GM19468 (cell line): ENCODE measurements around the gene THBD.
"Not testable (repeated sequence)": the region's sequence is repeated elsewhere in the genome, so short reads cannot be mapped to it uniquely, and the experiment has no call there.

Experiments
- ATAC-seq: cut with Tn5 transposase; IDR thresholded peaks from one replicate; pipeline ENCODE4 v1.9.1; 2021; ENCODE audit warnings: mild to moderate bottlenecking, moderate library complexity, moderate number of reproducible peaks; ENCODE audit not compliant: unreplicated experiment; ENCODE audit errors: extremely low read depth

The THBD gene

DNA sequence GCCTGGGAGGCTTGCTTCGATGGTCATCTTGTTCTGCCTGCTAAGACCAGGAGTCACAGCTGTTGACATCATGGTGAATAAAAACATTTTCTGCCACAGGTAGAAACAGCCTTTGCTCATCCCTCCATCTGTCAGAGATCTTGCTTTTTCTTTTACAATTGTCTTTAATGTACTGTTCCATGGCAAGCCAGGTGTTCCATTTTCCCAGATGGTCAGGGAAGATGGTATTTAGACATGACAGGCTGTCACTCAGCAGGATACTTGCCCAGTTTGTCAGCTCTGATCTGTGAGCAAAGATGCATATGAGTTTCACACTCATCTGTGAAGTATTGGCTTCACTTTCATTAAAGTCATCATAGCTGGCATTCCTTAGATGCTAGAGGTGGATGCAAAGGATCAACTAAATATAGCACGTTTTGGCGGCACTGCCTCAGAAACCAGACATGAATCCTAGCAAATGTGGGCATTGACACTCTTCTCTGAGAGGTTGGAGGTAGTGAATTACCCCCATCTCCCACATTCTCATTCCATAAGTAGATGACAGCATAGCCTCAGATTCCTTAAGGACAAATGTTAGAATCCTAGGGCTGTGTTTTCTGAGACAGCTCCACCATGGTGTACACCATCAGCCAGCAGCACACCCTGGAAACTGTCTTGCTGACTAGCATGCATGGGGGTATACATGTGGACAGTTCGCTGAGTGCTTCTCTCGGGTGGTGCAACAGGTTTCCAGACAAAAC lies 10.2 kb downstream of the THBD start:
- ATAC-seq, result no peak

DNA sequence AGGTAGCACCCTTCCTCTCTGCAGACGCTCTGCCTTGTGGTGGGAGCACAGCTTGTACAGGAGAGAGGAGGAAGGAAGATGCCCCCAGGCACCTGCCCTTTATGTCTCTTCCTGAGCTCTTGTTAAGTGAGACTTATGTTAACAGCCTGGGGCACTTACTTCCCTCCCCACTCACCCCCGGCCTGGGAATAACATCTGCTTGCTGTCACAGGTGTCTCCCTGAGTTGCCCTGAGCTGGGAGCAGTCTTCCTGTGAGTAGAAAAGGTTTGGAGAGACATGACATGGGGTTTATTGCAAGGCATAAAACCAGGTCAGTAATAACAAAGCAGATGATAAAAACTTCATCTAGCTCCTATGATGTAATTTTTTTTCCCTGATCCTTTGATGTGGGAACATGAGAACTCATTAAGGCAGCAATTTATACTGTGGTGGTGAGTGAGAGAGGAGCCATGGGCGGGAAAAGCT lies 12.4 kb downstream of the THBD start:
- ATAC-seq, result no peak

DNA sequence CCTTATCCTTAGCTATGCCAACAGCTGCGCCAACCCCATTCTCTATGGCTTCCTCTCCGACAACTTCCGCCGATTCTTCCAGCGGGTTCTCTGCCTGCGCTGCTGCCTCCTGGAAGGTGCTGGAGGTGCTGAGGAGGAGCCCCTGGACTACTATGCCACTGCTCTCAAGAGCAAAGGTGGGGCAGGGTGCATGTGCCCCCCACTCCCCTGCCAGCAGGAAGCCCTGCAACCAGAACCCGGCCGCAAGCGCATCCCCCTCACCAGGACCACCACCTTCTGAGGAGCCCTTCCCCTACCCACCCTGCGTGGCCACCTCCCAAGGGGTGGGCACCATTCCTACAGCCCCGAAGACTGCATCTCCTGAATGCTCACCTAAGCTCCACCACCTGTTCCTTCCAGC lies 13.1 kb downstream of the THBD start:
- no peak for ATAC-seq

DNA sequence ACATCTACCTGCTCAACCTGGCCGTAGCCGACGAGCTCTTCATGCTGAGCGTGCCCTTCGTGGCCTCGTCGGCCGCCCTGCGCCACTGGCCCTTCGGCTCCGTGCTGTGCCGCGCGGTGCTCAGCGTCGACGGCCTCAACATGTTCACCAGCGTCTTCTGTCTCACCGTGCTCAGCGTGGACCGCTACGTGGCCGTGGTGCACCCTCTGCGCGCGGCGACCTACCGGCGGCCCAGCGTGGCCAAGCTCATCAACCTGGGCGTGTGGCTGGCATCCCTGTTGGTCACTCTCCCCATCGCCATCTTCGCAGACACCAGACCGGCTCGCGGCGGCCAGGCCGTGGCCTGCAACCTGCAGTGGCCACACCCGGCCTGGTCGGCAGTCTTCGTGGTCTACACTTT lies 13.7 kb downstream of the THBD start:
- ATAC-seq, result no peak

DNA sequence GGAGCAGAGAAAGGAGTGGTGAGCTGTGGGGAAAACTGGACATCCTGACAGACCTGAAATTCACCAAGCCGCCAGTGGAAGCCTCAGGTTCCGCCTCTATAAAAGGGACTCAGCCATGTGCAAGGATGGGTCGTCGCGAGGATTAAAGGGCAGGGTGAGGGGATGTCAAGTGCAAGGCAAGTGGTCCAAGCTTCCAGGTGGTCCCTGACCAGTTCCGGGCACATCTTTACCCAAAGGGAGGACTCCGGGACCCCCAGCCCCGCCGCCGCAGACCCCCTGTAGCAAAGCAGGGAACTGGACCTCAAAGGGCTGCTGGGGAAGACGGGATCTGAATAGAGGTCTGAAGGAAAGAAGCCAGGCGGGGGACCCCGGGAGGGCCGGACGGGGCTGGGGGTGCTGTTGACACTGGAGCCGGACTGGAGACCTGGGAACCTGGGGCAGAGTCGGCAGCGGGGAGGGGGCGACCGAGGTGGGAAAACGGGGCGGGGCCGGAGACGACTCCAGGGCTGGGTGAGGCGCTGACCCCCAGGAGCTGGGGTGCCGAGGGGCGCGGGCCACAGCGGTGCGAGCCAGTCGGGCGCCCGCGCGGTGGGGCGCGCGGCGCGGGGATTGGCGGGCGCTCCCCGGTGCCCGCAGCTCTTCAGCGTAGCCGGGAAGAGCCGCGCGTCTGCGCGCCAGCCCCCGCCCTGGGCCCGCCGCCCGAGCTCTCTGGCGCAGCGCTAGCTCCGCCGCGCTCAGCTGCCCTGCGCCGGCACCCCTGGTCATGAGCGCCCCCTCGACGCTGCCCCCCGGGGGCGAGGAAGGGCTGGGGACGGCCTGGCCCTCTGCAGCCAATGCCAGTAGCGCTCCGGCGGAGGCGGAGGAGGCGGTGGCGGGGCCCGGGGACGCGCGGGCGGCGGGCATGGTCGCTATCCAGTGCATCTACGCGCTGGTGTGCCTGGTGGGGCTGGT lies 14.5 kb downstream of the THBD start, which contains the start of gene SSTR4:
SSTR4 (plus strand) TSS at position 592 of the 951 bp plus-strand sequence; CDS start at position 764, 172 bp downstream.
- no peak for ATAC-seq

DNA sequence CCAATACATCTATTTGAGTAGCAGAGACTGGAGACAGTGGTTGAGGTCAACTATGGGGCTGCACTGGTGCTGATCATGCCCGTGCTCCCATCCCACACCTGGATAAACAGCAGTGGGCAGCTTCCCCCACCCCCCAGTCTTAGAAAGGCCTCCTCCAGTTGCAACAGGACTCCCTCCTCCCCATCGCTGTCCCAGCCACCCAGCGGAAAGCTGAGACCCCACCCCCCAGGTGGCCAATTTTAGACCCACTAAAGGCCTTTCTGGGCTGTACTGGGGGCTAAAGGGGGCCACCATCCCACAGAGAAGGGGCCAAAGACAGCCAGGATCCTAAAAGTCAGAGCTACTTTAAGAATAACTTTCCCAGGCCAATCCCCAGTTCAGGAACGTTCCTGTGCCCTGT lies 15.6 kb downstream of the THBD start:
- no peak for ATAC-seq

DNA sequence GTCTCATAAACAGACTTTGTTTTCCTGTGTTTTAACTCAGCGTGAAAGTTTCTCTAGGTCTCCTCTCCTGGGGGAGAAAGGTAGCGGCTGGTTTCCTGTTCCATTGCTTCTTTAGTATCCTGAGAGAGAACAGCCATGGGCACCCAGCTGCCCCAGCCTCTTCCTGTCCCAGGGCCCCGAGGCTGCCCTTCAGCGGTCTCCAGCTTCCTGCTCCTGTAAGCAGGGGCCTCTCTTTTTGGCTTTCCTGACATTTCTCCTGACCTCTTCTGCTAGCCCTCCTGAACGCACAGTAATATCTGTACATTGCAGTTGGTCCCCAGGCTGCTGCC lies 16.8 kb downstream of the THBD start:
- no peak for ATAC-seq

DNA sequence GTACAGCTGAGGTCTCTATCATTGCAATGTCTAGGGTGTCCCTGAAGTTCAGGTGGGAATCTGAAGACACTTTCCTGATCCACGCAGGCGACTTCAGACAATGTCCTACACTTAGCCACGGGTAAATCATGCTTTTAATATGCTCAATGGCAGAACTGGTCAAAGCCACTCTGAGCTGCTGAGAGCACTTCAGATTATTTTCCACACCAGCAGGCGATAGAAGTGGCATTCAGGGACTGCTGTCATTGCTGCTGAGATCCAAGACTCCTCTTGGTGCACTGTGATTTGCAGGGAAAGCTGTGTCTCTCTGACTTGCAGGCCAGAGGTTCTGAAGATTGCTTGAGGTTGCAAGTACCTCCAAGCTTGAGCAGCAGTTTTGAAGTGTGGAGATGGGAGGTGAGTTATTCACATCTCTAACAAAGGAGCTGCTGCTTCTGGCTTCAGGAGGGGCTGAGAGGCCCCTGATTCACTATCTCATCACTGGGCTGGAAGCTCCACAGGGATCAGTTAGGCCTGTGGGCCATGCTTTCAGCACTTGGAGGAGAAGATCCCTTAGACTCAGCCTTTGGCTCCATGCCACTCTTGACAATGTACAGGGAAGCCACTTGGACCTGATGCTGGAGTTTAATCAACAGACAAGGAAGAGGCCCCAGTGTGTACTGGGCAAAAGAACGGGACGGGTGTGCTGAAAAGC lies 17.3 kb downstream of the THBD start:
- no peak for ATAC-seq

DNA sequence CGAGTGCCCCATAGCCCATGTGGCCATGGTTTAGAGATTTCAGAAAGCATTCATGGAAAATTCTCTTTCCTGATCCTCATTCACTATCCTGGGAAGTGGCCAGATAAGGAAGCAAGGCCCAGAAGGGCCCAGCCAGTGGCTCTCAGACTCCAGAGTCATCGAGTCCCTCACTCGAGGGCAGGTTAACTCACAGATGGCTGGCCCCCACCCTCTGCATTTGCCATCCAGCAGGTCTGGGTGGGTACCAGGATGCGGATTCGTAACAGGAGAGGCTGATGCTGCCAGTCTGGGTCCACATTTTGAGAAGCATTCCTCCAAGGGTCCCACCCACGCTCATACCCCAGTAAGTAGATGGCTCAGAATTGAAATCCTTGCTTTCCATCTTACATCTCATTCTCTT lies 18.1 kb downstream of the THBD start:
- ATAC-seq, result no peak

GRCh38 chr20:23029324-23029723 lies 20.1 kb downstream of the THBD start:
- ATAC-seq, result no peak

- ATAC-seq, result no peak
These were observed 21.1 kb downstream of the THBD start for GRCh38 chr20:23028392-23028791.

DNA sequence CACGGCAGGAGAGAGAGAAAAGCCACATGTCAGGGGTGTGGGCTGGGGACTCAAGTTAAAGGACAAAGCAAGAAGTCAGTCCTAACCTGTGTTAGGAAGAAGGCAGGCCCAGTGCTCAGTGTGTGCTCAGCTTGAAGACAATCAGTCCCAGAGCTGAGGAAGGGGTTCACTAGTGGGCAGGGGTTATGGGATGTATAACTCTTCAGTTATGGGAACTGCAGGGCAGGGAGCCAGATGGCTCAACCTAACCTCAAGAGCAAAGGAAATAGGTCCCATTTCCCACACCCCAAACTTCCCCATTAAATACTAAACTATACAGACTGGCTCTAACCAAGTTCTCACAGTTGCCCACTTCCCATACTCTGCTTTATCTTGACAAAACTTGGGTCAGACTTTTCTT lies 21.8 kb downstream of the THBD start:
- no peak for ATAC-seq

DNA sequence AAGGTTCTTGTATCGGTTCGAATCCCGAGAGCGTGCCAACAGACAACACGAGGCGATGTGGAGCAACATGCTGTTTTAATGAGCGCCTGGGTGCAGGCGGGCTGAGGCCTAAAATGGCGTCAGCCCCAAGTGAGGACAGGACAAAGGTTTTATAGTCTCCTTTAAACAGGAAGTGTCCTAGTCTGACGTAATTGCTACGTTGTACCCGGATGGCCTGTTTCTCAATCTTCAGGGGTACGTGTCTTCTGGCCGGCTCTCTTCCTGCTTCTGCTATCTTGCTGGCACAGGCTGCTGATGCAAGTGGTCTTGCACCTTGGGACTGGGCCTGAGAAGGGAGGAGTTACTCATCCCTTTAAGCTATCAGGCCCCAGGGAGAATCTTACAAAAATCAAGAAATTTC lies 24.0 kb downstream of the THBD start:
- ATAC-seq, result not testable (repeated sequence)

- no peak for ATAC-seq
These were observed 24.8 kb downstream of the THBD start for GRCh38 chr20:23024701-23025100.

GRCh38 chr20:23023621-23024177 lies 25.8 kb downstream of the THBD start:
- ATAC-seq, result no peak

- ATAC-seq, result no peak
These were observed 26.6 kb downstream of the THBD start for GRCh38 chr20:23022849-23023248.

DNA sequence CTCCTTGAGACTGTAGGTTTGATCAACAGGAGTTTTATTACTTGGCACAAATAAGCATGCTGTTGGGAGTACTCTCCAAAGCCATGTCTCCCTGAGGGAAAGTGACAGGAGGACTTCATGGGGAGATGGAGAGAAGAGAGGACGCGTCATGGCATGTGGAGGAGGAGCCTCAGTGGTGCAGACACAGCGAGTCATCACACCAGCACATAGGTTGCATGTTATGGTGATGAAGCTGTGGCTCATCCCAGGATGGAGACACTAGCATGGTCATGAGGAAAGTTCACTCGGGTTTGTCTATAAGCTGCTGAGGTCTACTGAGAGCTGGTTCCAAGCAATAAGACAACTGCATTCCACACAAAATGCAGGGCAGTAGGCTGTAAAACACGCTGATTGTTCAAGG lies 27.5 kb downstream of the THBD start:
- ATAC-seq, result no peak

DNA sequence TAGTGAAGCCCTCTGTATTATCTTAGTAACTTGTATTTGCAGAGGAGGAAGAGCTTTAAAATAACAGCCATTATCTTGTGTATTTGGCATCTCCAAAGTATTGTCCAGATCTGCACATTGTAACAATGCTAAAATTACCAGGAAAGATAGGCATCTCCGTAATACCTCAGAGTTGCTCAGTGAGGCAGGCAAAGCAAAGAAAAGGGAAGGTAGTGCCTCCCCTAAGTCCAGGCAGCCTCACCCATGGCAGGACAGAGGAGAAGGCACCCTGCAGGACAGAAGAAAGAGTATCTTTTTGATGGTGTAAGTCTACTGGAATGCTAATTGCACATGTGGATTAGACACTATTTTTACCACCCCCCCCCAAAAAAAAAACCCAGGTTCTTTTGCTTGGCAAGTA lies 27.9 kb downstream of the THBD start:
- no peak for ATAC-seq

GRCh38 chr20:23020230-23021018 lies 29.0 kb downstream of the THBD start:
- no peak for ATAC-seq

DNA sequence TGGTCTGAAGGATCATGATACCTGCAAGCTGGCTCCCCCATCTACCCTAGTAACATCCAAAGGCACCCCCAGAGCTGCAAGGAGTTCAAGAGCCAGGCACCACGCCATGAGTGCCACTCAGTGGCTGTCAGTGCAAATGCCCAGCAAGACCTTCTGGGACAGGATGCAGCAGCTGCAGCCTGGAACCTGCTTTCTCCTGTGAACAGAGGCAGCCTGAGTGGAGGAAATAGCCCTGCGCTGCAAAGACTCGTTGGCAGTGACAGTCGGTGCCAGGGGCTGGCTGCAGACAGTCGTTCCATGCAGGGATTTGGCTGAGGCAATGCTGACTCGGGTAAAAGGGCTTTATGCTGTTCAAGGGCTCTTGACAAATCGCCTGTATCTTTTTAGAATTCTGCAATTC lies 30.1 kb downstream of the THBD start:
- no peak for ATAC-seq
